Transverse colon (tissue), 3 donors: ENCODE measurements around the gene CCN6.

ENCODE experiments used
- CTCF ChIP-seq, 5 experiments: fragments of 200-600 bp in 3 of 5; fragments of 450-650 bp in 2 of 5; sonication (generic) in 3 of 5; IDR thresholded peaks; 1 replicate in 2 of 5; 2 replicates in 3 of 5; pipeline ENCODE4 v1.5.1; 2016 to 2017; ENCODE audit warnings: antibody characterized with exemption in 5 of 5, inconsistent platforms in 3 of 5, mild to moderate bottlenecking in 2 of 5, moderate library complexity in 1 of 5
- POLR2A ChIP-seq: fragments of 450-650 bp; IDR thresholded peaks from one replicate; pipeline ENCODE4 v1.6.1; 2016; ENCODE audit warnings: antibody characterized with exemption, mild to moderate bottlenecking, moderate library complexity

DNA sequence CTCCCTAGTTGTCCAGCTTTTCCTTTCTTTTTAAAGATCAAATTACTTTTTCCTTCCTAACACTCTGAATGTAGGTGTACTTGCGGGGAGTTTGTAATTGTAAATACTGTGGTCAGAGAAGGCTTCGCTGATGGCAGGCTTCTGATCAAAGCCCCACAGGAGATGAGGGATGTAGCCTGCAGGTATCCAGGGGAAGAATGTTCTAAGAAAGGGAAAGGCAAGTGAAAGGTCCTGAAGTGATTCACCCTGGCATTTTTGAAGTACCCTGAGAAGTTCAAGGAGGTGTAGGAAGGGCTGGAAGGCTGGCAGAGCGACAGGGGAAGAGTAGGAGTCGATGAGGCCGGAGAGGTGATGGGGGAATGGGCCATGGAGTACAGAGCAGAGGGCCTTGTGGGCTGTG lies 38.2 kb upstream of the CCN6 start:
- no peak for TF ChIP-seq CTCF (IDR thresholded peaks at IDR 0.05)
- no peak for TF ChIP-seq POLR2A
